Liver (tissue), 9 donors: ENCODE results near the gene PTPRH. TPM values are rescaled to one million over a fixed set of nuclear protein-coding genes. Genes with fewer than 3 reads are reported as not detected.

Experiments used
- DNase-seq: peaks from one replicate; pipeline ENCODE4 v3.0.0-alpha.2; 2017; ENCODE audit warnings: low spot score
- H3K27ac ChIP-seq, 2 donors: one replicate each; pipeline ENCODE4 v1.7.0; 2013; ENCODE audit warnings: inconsistent platforms in 2 of 2, low read length in 2 of 2, control low read depth in 1 of 2, low read depth in 1 of 2, mild to moderate bottlenecking in 1 of 2
- H3K27me3 ChIP-seq, 4 donors: one replicate each; pipeline versions ENCODE4 v1.6.1 to v1.7.0; 2013; ENCODE audit warnings: low read length in 3 of 4, inconsistent platforms in 1 of 4, mild to moderate bottlenecking in 1 of 4, moderate library complexity in 1 of 4; ENCODE audit not compliant: control insufficient read depth in 4 of 4, insufficient read depth in 4 of 4
- H3K36me3 ChIP-seq, 4 donors: one replicate each; pipeline versions ENCODE4 v1.6.1 to v1.7.0; 2013; ENCODE audit warnings: low read length in 3 of 4, mild to moderate bottlenecking in 3 of 4, low read depth in 1 of 4, moderate library complexity in 1 of 4; ENCODE audit not compliant: control insufficient read depth in 4 of 4, insufficient read depth in 3 of 4
- H3K4me1 ChIP-seq, 4 donors: one replicate each; pipeline versions ENCODE4 v1.6.1 to v1.7.0; 2013; ENCODE audit warnings: low read length in 3 of 4, mild to moderate bottlenecking in 3 of 4, moderate library complexity in 1 of 4; ENCODE audit not compliant: control insufficient read depth in 4 of 4, insufficient read depth in 4 of 4
- H3K4me3 ChIP-seq, 3 donors: one replicate each; pipeline versions ENCODE4 v1.6.1 to v1.7.0; 2013; ENCODE audit warnings: low read length in 3 of 3, control low read depth in 1 of 3, low read depth in 1 of 3, mild to moderate bottlenecking in 1 of 3
- H3K9ac ChIP-seq, 2 donors: one replicate each; pipeline ENCODE4 v1.7.0; 2013; ENCODE audit warnings: low read length in 2 of 2, mild to moderate bottlenecking in 2 of 2, moderate library complexity in 2 of 2, control low read depth in 1 of 2, low read depth in 1 of 2
- H3K9me3 ChIP-seq, 4 donors: one replicate each; pipeline versions ENCODE4 v1.6.1 to v1.7.0; 2013; ENCODE audit warnings: low read length in 3 of 4; ENCODE audit not compliant: control insufficient read depth in 4 of 4
- CTCF ChIP-seq: fragments of 150-350 bp; IDR thresholded peaks from 2 replicates; pipeline ENCODE4 v1.5.1; 2017; ENCODE audit warnings: improper control_type of control experiment, low read depth, low read length; ENCODE audit not compliant: missing input control
- EGR1 ChIP-seq, 2 donors: IDR thresholded peaks; 2 replicates each; pipeline ENCODE4 v1.6.1; 2016 to 2018; ENCODE audit warnings: antibody characterized with exemption in 2 of 2, low read depth in 2 of 2
- FOXA2 ChIP-seq: IDR thresholded peaks from 2 replicates; pipeline ENCODE4 v1.6.1; 2016; ENCODE audit warnings: antibody characterized with exemption
- GABPA ChIP-seq, 2 donors: IDR thresholded peaks in 1 of 2; conservative IDR thresholded peaks in 1 of 2; 2 replicates each; pipeline ENCODE4 v1.6.1; 2016; ENCODE audit warnings: antibody characterized with exemption in 2 of 2, mild to moderate bottlenecking in 1 of 2, moderate library complexity in 1 of 2
- HNF4A ChIP-seq, 2 donors: conservative IDR thresholded peaks; 2 replicates each; pipeline ENCODE4 v1.6.1; 2016; ENCODE audit warnings: antibody characterized with exemption in 2 of 2, mild to moderate bottlenecking in 2 of 2
- JUND ChIP-seq, 2 donors: IDR thresholded peaks; 2 replicates each; pipeline ENCODE4 v1.6.1; 2016; ENCODE audit warnings: antibody characterized with exemption in 2 of 2
- NR2F2 ChIP-seq: IDR thresholded peaks from 2 replicates; pipeline ENCODE4 v1.6.1; 2016; ENCODE audit warnings: antibody characterized with exemption
- RAD21 ChIP-seq, 2 donors: IDR thresholded peaks; 2 replicates each; pipeline ENCODE4 v1.6.1; 2016; ENCODE audit warnings: antibody characterized with exemption in 2 of 2, mild to moderate bottlenecking in 2 of 2
- RXRA ChIP-seq, 2 donors: IDR thresholded peaks; 2 replicates each; pipeline ENCODE4 v1.6.1; 2017 to 2018; ENCODE audit warnings: antibody characterized with exemption in 2 of 2, mild to moderate bottlenecking in 1 of 2
- SP1 ChIP-seq: IDR thresholded peaks from 2 replicates; pipeline ENCODE4 v1.6.1; 2018; ENCODE audit warnings: antibody characterized with exemption, mild to moderate bottlenecking
- YY1 ChIP-seq: IDR thresholded peaks from 2 replicates; pipeline ENCODE4 v1.6.1; 2016; ENCODE audit warnings: antibody characterized with exemption, mild to moderate bottlenecking
- WGBS: extraction: QIAGEN DNeasy Blood & Tissue Kit; methylation state at CpG from one replicate; pipeline ENCODE4 v1.1.7; 2013; 5-methylcytosine and 5-hydroxymethylcytosine counted together
- polyA plus RNA-seq, 2 donors: library from polyadenylated mRNA; stranded (reverse) in 1 of 2; unstranded in 1 of 2; fragments of 200-250 nt in 1 of 2; fragments of >200 nt in 1 of 2; fragmentation: Nextera tagmentation in 1 of 2; extraction: Ambion mirVana in 1 of 2; gene quantifications; one replicate each; pipeline versions ENCODE4 v1.2.1 to v1.2.3, GENCODE V29; 2013 to 2015
- total RNA-seq, 2 donors: library from RNA; depleted of rRNA; stranded (reverse); fragments of >200 nt; gene quantifications; one replicate each; pipeline ENCODE4 v1.2.3, GENCODE V29; 2014
- TF ChIP-seq, protein P1 (sequence below): IDR thresholded peaks from 2 replicates; pipeline ENCODE4 v1.6.1; 2016; ENCODE audit warnings: antibody characterized with exemption, mild to moderate bottlenecking
- TF ChIP-seq, protein P2 (sequence below): IDR thresholded peaks from 2 replicates; pipeline ENCODE4 v1.6.1; 2016; ENCODE audit warnings: antibody characterized with exemption
- TF ChIP-seq, protein P3 (sequence below): IDR thresholded peaks from 2 replicates; pipeline ENCODE4 v1.6.1; 2016; ENCODE audit warnings: antibody characterized with exemption
- donor health status: healthy.
- donor health status: healthy.
- donor health status: healthy.
- donor health status: healthy.
- donor health status: healthy.

PTPRH gene
- total and polyA plus RNA-seq, 4 donors: 3.1 to 20.4 (median 11.4) TPM

GRCh38 chr19:55228015-55228391, 18.7 kb upstream of the PTPRH start:
- WGBS: 44% methylated on average over 17 of the region's 17 CpGs
- TF ChIP-seq HNF4A (conservative IDR thresholded peaks at IDR 0.05) (no peak), JUND (IDR thresholded peaks at IDR 0.05) (no peak), NR2F2 (no peak), YY1 (no peak), CTCF (no peak), RAD21 (IDR thresholded peaks at IDR 0.05) (no peak), GABPA (IDR thresholded peaks at IDR 0.05 in 1 of 2, conservative IDR thresholded peaks at IDR 0.05 in 1 of 2) (no peak), EGR1 (IDR thresholded peaks at IDR 0.05; ENCODE audit: low read depth in 2 of 2) (no peak)
- TF ChIP-seq, protein P1, sequence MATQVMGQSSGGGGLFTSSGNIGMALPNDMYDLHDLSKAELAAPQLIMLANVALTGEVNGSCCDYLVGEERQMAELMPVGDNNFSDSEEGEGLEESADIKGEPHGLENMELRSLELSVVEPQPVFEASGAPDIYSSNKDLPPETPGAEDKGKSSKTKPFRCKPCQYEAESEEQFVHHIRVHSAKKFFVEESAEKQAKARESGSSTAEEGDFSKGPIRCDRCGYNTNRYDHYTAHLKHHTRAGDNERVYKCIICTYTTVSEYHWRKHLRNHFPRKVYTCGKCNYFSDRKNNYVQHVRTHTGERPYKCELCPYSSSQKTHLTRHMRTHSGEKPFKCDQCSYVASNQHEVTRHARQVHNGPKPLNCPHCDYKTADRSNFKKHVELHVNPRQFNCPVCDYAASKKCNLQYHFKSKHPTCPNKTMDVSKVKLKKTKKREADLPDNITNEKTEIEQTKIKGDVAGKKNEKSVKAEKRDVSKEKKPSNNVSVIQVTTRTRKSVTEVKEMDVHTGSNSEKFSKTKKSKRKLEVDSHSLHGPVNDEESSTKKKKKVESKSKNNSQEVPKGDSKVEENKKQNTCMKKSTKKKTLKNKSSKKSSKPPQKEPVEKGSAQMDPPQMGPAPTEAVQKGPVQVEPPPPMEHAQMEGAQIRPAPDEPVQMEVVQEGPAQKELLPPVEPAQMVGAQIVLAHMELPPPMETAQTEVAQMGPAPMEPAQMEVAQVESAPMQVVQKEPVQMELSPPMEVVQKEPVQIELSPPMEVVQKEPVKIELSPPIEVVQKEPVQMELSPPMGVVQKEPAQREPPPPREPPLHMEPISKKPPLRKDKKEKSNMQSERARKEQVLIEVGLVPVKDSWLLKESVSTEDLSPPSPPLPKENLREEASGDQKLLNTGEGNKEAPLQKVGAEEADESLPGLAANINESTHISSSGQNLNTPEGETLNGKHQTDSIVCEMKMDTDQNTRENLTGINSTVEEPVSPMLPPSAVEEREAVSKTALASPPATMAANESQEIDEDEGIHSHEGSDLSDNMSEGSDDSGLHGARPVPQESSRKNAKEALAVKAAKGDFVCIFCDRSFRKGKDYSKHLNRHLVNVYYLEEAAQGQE: no peak
- TF ChIP-seq, protein P2, sequence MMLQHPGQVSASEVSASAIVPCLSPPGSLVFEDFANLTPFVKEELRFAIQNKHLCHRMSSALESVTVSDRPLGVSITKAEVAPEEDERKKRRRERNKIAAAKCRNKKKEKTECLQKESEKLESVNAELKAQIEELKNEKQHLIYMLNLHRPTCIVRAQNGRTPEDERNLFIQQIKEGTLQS: no peak
- peaks cover 5 to 29% (median 23%) of the 10 kb centered on the region in 4 donors for H3K4me1 ChIP-seq
- H3K9ac ChIP-seq: peak overlapping the region; percentile 9 to 62
- DNase-seq: peak; percentile 57
- no peaks in the 10 kb centered on the region for H3K9me3 ChIP-seq
- no peaks in the 10 kb centered on the region for H3K27me3 ChIP-seq
- peaks cover 8 to 25% (median 11%) of the 10 kb centered on the region in 4 donors for H3K36me3 ChIP-seq
- H3K27ac ChIP-seq: peak overlapping the region; percentile 52 to 81
- peak overlapping the region; percentile 26 to 42 (median 29) for H3K4me3 ChIP-seq

DNA sequence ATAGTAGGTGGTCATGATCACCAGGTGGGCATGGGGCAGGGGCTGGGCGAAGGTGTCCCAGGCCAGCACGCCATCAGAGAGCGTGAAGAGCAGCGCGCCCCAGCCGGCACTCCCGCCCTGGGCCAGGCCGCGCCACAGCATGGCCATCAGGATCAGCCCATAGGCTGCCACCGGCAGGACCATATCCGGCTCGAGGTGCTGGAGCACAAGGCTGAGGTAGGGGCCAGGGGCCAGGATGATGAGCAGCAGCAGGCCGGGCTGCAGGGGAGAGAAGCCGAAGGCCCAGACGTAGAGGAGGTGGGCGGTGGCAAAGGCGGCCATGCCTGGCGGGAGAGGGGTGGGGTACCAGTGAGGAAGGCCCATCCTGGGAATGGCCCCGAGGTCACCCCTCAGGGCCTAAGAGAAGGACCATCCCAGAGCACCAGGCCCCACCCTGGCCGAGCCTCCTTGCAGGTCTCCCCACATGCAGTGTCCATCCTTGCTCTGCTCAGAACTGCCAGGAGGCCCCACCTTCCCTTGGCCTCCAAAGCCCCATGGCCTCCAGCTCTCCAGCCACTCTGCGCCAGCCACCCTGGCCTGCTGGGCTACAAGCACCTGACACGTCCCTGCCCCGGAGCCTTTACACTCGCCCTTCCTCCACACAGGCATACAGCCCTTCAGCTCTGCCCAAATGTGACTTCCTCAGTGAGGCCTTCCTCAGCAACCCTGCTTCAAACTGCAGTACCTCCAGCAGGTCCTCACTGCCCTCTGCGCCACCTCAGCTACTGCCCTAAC, 18.1 kb upstream of the PTPRH start:
- Histone ChIP-seq H3K4me3 (peak overlapping the region in 1 of 3 donors; percentile 42), H3K27ac (peak overlapping the region; percentile 0 to 81), H3K4me1 (peaks cover 5 to 29% (median 23%) of the 10 kb centered on the region in 4 donors), H3K36me3 (peaks cover 8 to 19% (median 9%) of the 10 kb centered on the region in 4 donors), H3K9me3 (no peaks in the 10 kb centered on the region), H3K27me3 (no peaks in the 10 kb centered on the region), H3K9ac (no peak overlapping the region)
- WGBS: 90% methylated on average over 25 of the region's 25 CpGs
- no peak for TF ChIP-seq RAD21 (IDR thresholded peaks at IDR 0.05)
- no peak for TF ChIP-seq HNF4A (conservative IDR thresholded peaks at IDR 0.05)
- TF ChIP-seq EGR1 (IDR thresholded peaks at IDR 0.05; ENCODE audit: low read depth in 2 of 2): no peak
- TF ChIP-seq FOXA2: no peak
- TF ChIP-seq, protein P3, sequence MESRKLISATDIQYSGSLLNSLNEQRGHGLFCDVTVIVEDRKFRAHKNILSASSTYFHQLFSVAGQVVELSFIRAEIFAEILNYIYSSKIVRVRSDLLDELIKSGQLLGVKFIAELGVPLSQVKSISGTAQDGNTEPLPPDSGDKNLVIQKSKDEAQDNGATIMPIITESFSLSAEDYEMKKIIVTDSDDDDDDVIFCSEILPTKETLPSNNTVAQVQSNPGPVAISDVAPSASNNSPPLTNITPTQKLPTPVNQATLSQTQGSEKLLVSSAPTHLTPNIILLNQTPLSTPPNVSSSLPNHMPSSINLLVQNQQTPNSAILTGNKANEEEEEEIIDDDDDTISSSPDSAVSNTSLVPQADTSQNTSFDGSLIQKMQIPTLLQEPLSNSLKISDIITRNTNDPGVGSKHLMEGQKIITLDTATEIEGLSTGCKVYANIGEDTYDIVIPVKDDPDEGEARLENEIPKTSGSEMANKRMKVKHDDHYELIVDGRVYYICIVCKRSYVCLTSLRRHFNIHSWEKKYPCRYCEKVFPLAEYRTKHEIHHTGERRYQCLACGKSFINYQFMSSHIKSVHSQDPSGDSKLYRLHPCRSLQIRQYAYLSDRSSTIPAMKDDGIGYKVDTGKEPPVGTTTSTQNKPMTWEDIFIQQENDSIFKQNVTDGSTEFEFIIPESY: no peak
- no peak for TF ChIP-seq YY1
- TF ChIP-seq, protein P1: no peak
- no peak for TF ChIP-seq RXRA (IDR thresholded peaks at IDR 0.05)
- TF ChIP-seq SP1: no peak
- no peak for TF ChIP-seq NR2F2
- DNase-seq: peak; percentile 44
